Activated CD8-positive, alpha-beta memory T cell treated with anti-CD3 and anti-CD28 coated beads for 48 hours (primary cell): ENCODE results near the gene VWA7.

Experiments used
- DNase-seq, 3 experiments: peaks; one replicate each; pipeline ENCODE4 v3.0.0-alpha.2; 2020; ENCODE audit warnings: low read depth in 2 of 3, low spot score in 2 of 3

Gene VWA7

DNA sequence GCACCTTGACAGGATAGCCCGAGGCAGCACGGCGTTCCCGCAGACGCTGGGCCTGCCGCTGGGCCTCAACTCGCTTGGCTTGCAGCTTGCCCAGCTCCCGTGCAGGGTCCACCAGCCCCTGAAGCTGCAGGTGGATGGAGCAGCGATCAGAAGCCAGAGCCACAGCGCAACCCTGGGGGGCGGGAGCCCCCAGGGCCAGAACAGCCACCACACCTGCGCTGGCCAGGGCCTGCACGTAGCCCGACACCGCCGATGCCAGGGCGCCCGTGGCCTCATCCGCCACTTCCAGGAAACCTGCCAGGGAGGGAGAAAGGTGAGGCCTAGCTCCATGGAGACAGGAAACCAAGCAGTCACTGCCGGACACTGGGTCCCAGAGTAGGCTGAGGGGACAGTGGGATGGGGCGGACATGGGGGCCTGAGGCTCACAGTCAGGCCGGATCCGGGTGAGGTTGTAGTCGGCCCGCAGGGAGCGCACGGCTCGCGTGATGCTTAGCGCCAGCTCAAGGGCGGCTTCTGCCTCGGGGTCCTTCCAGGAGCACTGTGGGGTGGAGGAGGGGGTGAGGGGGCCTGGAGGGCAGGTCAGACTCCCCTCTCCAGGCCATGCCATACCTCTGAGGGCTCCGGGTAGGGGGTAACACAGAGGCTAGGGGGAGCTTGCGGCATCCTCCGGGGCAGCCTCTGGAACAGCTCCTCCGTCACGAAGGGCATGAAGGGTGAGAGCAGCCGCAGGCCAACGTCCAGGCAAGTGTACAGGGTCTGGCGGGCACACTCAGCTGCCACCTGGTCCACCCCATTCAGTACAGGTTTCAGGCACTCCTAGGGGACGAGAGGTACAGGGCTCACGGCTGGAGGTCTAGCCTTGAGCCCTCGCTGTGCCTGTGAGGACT lies 2.1 kb upstream of the VWA7 start:
- no peak for DNase-seq

DNA sequence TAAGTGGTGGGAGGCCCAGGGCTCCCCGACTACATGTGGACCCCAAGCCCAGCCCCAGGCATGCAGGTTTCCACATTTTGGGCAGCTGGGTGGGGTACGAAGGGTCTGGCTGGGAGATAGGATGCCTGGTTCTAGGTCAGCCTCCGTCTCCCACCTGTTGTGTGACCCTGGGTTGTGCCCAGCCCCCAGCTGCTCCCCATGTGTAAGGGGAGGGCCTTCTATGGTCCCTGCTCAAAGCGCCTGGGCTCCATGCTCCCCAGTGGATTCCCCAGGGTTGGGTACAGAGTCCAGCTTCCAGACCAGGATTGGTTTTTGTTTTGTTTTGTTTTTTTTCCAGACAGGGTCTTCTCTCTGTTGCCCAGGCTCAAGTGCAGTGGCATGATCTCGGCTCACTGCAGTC lies 1.1 kb upstream of the VWA7 start:
- DNase-seq, result no peak

- DNase-seq, result no peak
These were observed 531 bp upstream of the VWA7 start for GRCh38 chr6:31777667-31778050.

GRCh38 chr6:31776485-31776988 lies 591 bp downstream of the VWA7 start:
- no peak for DNase-seq

GRCh38 chr6:31775633-31776484 lies 1.3 kb downstream of the VWA7 start:
- no peak for DNase-seq

DNA sequence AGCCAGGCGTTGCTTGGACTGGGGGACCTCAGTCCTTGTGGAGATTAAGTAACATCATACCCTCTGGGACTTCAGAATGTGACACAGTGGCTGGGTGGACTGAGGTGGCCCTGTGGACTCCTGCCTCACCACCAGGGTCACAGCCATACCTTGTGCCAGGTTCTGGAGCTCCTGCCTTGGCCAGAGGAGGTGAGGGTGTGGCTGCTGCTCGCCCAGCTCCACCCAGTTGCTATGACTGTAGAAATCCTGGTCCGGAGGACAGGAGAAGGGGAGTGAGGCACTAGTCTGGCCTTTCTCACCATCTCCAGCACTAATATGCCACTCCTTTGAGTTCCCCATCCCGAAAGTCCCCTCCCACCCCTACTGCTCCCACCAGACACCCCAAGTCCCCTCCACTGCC lies 1.9 kb downstream of the VWA7 start:
- DNase-seq, result no peak

- DNase-seq, result no peak
These were observed 5.2 kb downstream of the VWA7 start for GRCh38 chr6:31771992-31772358.

DNA sequence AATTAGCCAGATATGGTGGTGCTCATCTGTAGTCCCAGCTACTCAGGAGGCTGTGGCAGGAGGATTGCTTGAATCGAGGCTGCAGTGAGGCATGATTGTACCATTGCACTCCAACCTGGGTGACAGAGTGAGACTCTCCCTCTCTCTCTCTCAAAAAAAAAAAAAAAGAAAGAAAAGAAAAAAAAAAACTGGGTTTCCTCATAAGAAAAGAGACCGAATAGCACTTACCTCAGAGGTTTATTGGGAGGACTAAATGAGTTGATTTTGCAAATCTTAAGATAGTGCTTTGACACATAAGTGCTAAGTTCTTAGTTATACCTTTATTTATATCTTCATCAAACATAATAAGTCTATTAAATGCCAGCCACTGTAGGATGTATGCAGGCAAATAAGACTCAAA lies 6.3 kb downstream of the VWA7 start:
- no peak for DNase-seq

DNA sequence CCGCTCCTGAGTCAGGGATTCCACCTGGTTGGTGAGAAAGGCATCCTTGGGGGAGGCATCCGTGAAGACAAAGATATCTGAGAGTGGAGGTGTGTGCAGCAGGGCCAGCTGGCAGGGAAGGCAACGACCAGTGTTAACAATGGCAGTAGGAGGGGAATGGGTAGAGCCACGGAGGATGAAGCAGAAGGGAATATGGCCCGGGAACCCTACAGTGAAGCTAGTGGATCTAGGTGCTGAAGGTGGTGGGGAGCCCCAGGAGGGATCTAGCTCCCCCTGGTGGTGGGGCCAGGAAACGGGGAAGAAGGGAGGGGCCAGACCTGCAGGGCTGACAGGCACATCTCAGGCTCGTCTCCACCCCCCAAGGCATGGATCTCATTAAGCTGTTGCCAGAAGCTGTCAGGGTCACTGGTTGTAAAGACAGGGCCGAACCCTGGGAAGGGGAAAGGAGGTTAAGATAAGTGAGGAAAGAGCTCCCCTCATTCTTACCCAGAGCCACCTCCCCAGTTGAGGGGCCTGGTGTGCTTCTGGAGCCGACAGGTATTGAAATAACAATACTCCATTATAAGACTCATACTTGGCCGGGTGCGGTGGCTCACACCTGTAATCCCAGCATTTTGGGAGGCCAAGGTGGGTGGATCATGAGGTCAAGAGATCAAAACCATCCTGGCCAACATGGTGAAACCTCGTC lies 7.3 kb downstream of the VWA7 start:
- DNase-seq, result peak; percentile 51 to 73 (median 57)

DNA sequence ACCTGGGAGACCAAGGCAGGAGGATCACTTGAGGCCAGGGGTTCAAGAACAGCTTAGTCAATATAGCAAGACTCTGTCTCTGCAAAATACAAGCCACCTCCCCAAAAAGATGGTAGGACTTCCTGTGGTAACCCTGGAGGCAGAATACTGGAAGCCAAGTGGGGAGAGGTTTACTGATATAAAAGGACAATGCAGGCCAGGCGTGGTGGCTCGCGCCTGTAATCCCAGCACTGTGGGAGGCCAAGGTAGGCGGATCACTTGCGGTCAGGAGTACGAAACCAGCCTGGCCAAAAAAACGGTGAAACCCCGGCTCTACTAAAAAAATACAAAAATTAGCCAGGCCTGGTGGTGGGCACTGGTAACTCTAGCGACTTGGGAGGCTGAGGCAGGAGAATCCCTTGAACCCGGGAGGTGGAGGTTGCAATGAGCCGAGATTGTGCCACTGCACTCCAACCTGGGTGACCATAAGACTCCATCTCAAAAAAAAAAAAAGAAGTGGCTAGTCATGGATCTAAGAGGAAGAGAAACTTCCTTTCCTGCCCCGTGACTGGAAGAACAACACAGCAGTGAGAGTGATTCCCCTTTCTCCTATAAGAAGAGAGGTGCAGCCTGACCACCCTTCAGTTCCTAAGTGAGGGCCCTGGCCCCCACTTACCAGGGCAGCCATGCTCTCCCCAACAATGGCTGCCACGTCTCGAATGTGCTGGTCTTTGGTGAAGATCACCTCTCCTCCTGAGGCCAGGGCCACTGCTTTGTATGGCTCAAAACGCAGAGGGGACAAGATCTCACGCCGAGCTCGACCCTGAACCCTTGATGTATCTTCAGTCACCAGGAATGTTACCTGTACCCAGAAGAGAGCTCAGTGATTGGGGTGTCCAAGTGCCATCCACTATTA lies 8.5 kb downstream of the VWA7 start:
- no peak for DNase-seq

DNA sequence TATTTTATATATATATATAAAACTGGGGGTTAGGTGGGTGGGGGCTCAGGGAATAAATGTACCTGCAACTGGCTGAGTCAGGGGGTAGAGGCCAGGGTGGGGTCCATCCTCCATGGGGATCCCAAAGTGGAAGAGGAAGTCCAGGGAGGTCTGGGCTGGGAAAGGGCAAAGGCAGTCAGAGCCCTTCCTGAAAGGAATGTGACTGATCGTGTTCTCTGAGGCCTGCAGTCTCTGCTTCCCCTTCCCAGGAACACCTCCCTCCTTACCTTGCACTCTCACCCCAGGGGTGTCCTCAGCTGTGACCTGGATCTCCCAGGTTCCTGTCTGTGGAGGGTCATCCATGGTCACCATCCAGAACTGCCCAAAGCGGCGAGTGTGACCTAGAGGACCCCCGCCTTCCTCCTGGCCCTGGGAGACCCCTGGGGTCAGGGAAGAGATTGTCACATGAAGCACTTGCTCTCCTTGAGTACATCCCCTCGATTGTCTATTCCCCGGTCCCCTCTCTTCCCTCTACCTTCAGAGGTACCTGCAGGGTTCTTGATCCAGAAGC lies 10.0 kb downstream of the VWA7 start:
- DNase-seq, result no peak

- DNase-seq, result no peak
These were observed 11.0 kb downstream of the VWA7 start for GRCh38 chr6:31765910-31766794.

- no peak for DNase-seq
These were observed 11.6 kb downstream of the VWA7 start for GRCh38 chr6:31765559-31765909.

DNA sequence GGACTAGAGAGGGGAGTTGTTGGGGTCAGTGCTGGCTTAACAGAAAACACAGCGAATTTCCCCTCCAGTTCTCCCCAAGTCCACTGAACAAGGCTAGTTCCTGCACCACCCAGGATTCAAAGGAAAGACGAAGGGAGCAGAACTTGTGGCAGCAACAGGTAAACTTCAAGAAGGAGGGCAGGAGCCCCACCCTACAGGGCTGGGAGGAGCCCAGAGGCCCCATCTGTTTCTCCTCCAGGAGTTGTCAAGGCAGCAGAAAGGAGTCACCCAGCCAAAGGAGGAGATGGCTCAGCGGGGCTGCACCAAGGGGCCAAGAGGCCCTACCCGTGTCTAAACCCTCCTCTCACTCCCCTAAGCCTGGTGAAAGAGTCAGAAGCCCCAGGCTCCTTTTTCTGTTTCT lies 12.9 kb downstream of the VWA7 start:
- DNase-seq, result no peak

DNA sequence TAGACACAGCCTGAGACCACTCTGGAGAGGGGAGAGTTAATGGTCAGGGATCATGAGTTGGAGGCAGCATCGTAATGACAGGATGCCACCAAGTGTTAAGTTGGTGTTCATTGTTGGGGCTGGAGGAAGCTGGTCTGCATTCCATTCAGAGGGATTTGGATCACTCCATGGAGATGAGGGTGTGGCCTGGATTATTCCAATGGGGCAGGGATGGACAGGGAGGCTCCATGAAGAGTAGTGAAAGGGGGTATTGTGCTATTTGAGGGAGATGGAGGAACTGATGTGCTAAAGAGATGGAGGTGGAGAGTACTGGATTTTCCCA lies 13.5 kb downstream of the VWA7 start:
- no peak for DNase-seq

GRCh38 chr6:31762878-31763618 lies 14.1 kb downstream of the VWA7 start:
- DNase-seq, result no peak

DNA sequence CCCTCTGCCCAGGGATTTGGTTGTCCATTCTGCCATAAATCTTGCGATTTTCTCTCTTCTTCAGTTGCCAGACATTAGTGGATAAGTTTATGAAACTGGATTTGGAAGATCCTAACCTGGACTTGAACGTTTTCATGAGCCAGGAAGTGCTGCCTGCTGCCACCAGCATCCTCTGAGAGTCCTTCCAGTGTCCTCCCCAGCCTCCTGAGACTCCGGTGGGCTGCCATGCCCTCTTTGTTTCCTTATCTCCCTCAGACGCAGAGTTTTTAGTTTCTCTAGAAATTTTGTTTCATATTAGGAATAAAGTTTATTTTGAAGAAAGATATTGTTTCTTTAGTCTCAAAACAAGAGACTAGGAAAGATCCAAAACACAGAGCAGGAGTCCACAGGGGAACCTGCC lies 14.8 kb downstream of the VWA7 start, which contains the start of gene SAPCD1:
SAPCD1 (plus strand) TSS at position 301 of the 400 bp plus-strand sequence. CDS start 399 bp downstream, outside the sequence.
- DNase-seq, result no peak

DNA sequence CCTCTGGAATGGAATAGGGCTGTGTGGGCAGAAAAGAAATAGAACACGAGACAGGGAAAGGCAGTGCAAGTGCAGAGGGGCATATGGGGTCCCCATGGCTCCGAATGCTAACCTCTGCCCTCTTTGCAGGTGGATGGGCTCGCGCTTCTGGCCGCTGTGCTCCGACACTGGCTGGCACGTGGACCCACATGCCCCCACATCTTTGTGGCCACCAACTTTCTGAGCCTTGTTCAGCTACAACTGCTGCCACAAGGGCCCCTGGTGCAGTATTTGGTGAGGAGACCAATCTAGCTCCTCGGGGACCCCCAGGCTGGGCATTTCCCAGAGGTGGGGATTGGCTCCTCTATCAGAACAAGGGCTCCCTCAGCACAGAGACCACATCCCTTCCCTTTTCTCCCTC lies 15.8 kb downstream of the VWA7 start:
- DNase-seq, result no peak

- no peak for DNase-seq
These were observed 16.3 kb downstream of the VWA7 start for GRCh38 chr6:31760790-31761189.
